Thyroid gland (tissue), 4 donors: ENCODE results near the gene FOXP3. TPM values are rescaled to one million over a fixed set of nuclear protein-coding genes. Genes with fewer than 3 reads are reported as not detected.

Experiments used
- DNase-seq, 2 donors: peaks; one replicate each; pipeline ENCODE4 v3.0.0-alpha.2; 2019
- H3K27ac ChIP-seq, 3 donors: fragments of 200-600 bp; sonication (generic); 1 replicate in 2 of 3; 2 replicates in 1 of 3; pipeline ENCODE4 v1.5.1; 2016 to 2019; ENCODE audit warnings: mild to moderate bottlenecking in 1 of 3, moderate library complexity in 1 of 3
- H3K27me3 ChIP-seq: fragments of 200-600 bp; sonication (generic); one replicate; pipeline ENCODE4 v1.5.1; 2019
- H3K36me3 ChIP-seq, 2 donors: fragments of 200-600 bp; sonication (generic); one replicate each; pipeline ENCODE4 v1.5.1; 2016 to 2019
- H3K4me1 ChIP-seq, 2 donors: fragments of 200-600 bp; sonication (generic); one replicate each; pipeline ENCODE4 v1.5.1; 2017 to 2019
- H3K4me3 ChIP-seq, 3 donors: fragments of 200-600 bp; sonication (generic); replicated peaks in 1 of 3; 1 replicate in 2 of 3; 2 replicates in 1 of 3; pipeline ENCODE4 v1.5.1; 2016; ENCODE audit warnings: mild to moderate bottlenecking in 1 of 3
- H3K9me3 ChIP-seq: fragments of 200-600 bp; sonication (generic); one replicate; pipeline ENCODE4 v1.5.1; 2017
- CTCF ChIP-seq, 6 experiments: fragments of 200-600 bp in 3 of 6; fragments of 450-650 bp in 3 of 6; sonication (generic) in 3 of 6; IDR thresholded peaks; one replicate each; pipeline ENCODE4 v1.5.1; 2016 to 2019; ENCODE audit warnings: antibody characterized with exemption in 6 of 6, mild to moderate bottlenecking in 2 of 6, inconsistent platforms in 1 of 6, moderate library complexity in 1 of 6
- POLR2A ChIP-seq, 2 donors: fragments of 450-650 bp; IDR thresholded peaks; one replicate each; pipeline ENCODE4 v1.6.1; 2017; ENCODE audit warnings: antibody characterized with exemption in 2 of 2, mild to moderate bottlenecking in 2 of 2, moderate library complexity in 1 of 2
- WGBS, 2 donors: methylation state at CpG; one replicate each; pipeline ENCODE4 v1.1.5; 2017; 5-methylcytosine and 5-hydroxymethylcytosine counted together
- intact Hi-C: fragments of 100-400 bp; cut with DNase I; formaldehyde crosslinking; loops from one replicate; pipeline ENCODE4 v1.15.1; 2023
- total RNA-seq, 4 donors: library from RNA; depleted of rRNA; stranded (reverse); fragments of >200 nt; gene quantifications; one replicate each; pipeline ENCODE4 v1.2.3, GENCODE V29; 2016

Gene FOXP3
- total RNA-seq, 4 donors from 2014 or later, result 0.11 to 0.13 TPM; not detected in 2

- Histone ChIP-seq H3K4me3 (no peak overlapping the region), H3K27ac (no peak overlapping the region), H3K27me3 (no peaks in the 10 kb centered on the region), H3K36me3 (no peaks in the 10 kb centered on the region), H3K4me1 (no peaks in the 10 kb centered on the region), H3K9me3 (no peaks in the 10 kb centered on the region)
- intact Hi-C loops, result no loop called here
- no peak for DNase-seq
- WGBS, 2 donors, result 97 to 98% methylated on average over 3 of the region's 3 CpGs
- no peak for TF ChIP-seq POLR2A (IDR thresholded peaks at IDR 0.05)
- TF ChIP-seq CTCF (IDR thresholded peaks at IDR 0.05), result no peak
Measured at GRCh38 chrX:49284212-49284611, 19.7 kb upstream of the FOXP3 start.

- Histone ChIP-seq H3K36me3 (no peaks in the 10 kb centered on the region), H3K4me3 (no peak overlapping the region), H3K27ac (no peak overlapping the region), H3K9me3 (no peaks in the 10 kb centered on the region), H3K27me3 (no peaks in the 10 kb centered on the region), H3K4me1 (peaks cover 4 to 11% of the 10 kb centered on the region in 2 donors)
- TF ChIP-seq POLR2A (IDR thresholded peaks at IDR 0.05) (no peak), CTCF (IDR thresholded peaks at IDR 0.05) (no peak)
- WGBS, 2 donors, result 59 to 62% methylated on average over 11 of the region's 11 CpGs
- intact Hi-C loops, result no loop called here
- DNase-seq, result no peak
Measured at GRCh38 chrX:49282647-49283011, 18.1 kb upstream of the FOXP3 start.

GRCh38 chrX:49278081-49278480, 13.6 kb upstream of the FOXP3 start:
- DNase-seq, result no peak
- TF ChIP-seq POLR2A (IDR thresholded peaks at IDR 0.05), result no peak
- no peak for TF ChIP-seq CTCF (IDR thresholded peaks at IDR 0.05)
- intact Hi-C loops, result no loop called here
- H3K36me3 ChIP-seq, result no peaks in the 10 kb centered on the region
- no peak overlapping the region for H3K4me3 ChIP-seq
- 66 to 77% methylated on average over 3 of the region's 3 CpGs for WGBS, 2 donors
- H3K27me3 ChIP-seq, result no peaks in the 10 kb centered on the region
- no peaks in the 10 kb centered on the region for H3K9me3 ChIP-seq
- H3K4me1 ChIP-seq, result peaks cover 10 to 19% of the 10 kb centered on the region in 2 donors
- peak overlapping the region; percentile 33 to 50 (median 47) for H3K27ac ChIP-seq

- Histone ChIP-seq H3K27me3 (no peaks in the 10 kb centered on the region), H3K4me3 (no peak overlapping the region), H3K27ac (peak overlapping the region; percentile 33 to 61 (median 47)), H3K9me3 (no peaks in the 10 kb centered on the region), H3K36me3 (no peaks in the 10 kb centered on the region), H3K4me1 (peaks cover 10 to 19% of the 10 kb centered on the region in 2 donors)
- DNase-seq, result no peak
- no peak for TF ChIP-seq POLR2A (IDR thresholded peaks at IDR 0.05)
- TF ChIP-seq CTCF (IDR thresholded peaks at IDR 0.05), result no peak
- intact Hi-C loops, result no loop called here
- WGBS, 2 donors, result 28 to 47% methylated on average over 3 of the region's 3 CpGs
Measured at GRCh38 chrX:49277535-49277830, 13.0 kb upstream of the FOXP3 start.

- Histone ChIP-seq H3K36me3 (no peaks in the 10 kb centered on the region), H3K27ac (peak overlapping the region; percentile 47 to 61 (median 58)), H3K4me1 (peaks cover 10 to 25% of the 10 kb centered on the region in 2 donors), H3K27me3 (no peaks in the 10 kb centered on the region), H3K9me3 (no peaks in the 10 kb centered on the region), H3K4me3 (no peak overlapping the region)
- 53 to 67% methylated on average over 5 to 15 of the region's 19 CpGs for WGBS, 2 donors
- peak; percentile 85 to 89 for DNase-seq
- intact Hi-C loops, result no loop called here
- TF ChIP-seq CTCF (IDR thresholded peaks at IDR 0.05) (no peak), POLR2A (IDR thresholded peaks at IDR 0.05) (no peak)
Measured at GRCh38 chrX:49276671-49277534, 12.4 kb upstream of the FOXP3 start.
